ENCODE data around the gene ADAM19.

Gene ADAM19

GRCh38 chr5:157593052-157593757, 17.6 kb upstream of the ADAM19 start:
- Mint-ChIP-seq H3K9me3 (peaks cover 7% of the 10 kb centered on the region), H3K27me3 (ENCODE audit: low read depth, poor library complexity) (no peaks in the 10 kb centered on the region), H3K4me3 (no peak overlapping the region), H3K4me1 (peaks cover 17% of the 10 kb centered on the region), H3K27ac (peak overlapping the region; percentile 5), H3K36me3 (ENCODE audit: low read depth) (peaks cover 7% of the 10 kb centered on the region)
- DNase-seq, result no peak
- no peak for TF ChIP-seq CTCF (IDR thresholded peaks at IDR 0.05)

DNA sequence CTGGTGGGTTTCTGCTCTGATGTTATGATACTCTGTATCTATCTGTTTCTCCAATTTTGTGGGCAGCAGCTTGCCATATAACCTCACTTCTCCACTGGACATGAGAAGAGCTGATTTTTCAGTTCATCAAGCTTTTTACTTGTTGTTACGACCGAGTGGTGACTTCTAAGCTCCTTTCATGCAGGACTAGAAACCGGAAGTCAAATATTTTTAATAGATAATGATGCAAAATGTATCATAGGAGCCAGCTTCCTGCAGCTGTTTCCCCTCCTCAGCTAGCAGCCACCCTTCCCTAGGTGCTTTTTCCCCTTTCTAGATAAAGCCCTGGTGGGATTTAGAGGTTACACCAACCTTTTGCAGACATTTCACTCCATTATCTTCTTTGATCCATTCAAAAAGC, 17.0 kb upstream of the ADAM19 start:
- no peak overlapping the region for H3K4me3 Mint-ChIP-seq
- no peaks in the 10 kb centered on the region for H3K27me3 Mint-ChIP-seq (ENCODE audit: low read depth, poor library complexity)
- no peak for TF ChIP-seq CTCF (IDR thresholded peaks at IDR 0.05)
- no peak overlapping the region for H3K27ac Mint-ChIP-seq
- H3K36me3 Mint-ChIP-seq (ENCODE audit: low read depth), result peaks cover 7% of the 10 kb centered on the region
- peaks cover 7% of the 10 kb centered on the region for H3K9me3 Mint-ChIP-seq
- peaks cover 17% of the 10 kb centered on the region for H3K4me1 Mint-ChIP-seq
- no peak for DNase-seq

DNA sequence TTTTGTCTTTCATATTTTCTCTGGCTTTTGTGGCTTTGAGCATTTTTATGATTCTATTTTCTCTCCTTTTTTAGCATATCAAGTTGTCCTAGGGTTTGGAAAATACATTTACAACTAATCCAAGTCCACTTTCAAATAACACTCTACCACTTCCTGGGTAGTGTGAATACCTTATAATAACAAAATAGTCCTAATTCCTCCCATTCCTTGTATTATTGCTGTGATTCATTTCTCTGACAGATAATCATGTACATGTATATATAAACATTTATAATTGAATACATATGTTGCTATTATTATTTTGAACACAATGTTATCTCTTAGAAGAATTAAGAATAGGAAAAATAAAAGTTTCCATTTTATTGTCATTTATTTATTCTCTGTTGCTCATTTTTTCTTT, 14.9 kb upstream of the ADAM19 start:
- Mint-ChIP-seq H3K27me3 (ENCODE audit: low read depth, poor library complexity) (peaks cover 3% of the 10 kb centered on the region), H3K27ac (no peak overlapping the region), H3K4me3 (no peak overlapping the region), H3K4me1 (peaks cover 17% of the 10 kb centered on the region), H3K9me3 (peaks cover 7% of the 10 kb centered on the region), H3K36me3 (ENCODE audit: low read depth) (peaks cover 7% of the 10 kb centered on the region)
- no peak for DNase-seq
- no peak for TF ChIP-seq CTCF (IDR thresholded peaks at IDR 0.05)

DNA sequence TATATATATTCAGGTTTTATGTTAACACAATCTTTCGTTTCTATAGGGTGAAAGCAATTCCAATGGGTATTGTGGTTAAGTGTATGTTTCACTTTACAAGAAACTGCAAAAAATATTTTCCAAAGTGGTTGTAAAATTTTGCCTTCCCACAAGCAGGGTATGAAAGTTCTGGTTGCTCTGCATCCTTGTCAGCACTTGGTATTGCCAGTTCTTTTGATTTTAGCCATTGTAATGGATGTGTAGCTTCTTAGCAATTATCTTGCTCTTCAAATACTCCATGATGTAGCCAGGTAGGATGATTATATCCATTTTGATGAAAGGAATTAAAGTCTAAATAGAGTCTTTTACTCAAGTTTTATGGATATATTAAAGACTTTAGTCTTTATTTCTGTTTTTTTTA, 9.1 kb upstream of the ADAM19 start:
- Mint-ChIP-seq H3K4me3 (no peak overlapping the region), H3K27ac (no peak overlapping the region), H3K36me3 (ENCODE audit: low read depth) (no peaks in the 10 kb centered on the region), H3K9me3 (no peaks in the 10 kb centered on the region), H3K4me1 (no peaks in the 10 kb centered on the region), H3K27me3 (ENCODE audit: low read depth, poor library complexity) (peaks cover 9% of the 10 kb centered on the region)
- no peak for TF ChIP-seq CTCF (IDR thresholded peaks at IDR 0.05)
- no peak for DNase-seq

GRCh38 chr5:157582731-157583620, 7.4 kb upstream of the ADAM19 start:
- no peaks in the 10 kb centered on the region for H3K9me3 Mint-ChIP-seq
- peaks cover 15% of the 10 kb centered on the region for H3K27me3 Mint-ChIP-seq (ENCODE audit: low read depth, poor library complexity)
- no peaks in the 10 kb centered on the region for H3K36me3 Mint-ChIP-seq (ENCODE audit: low read depth)
- DNase-seq, result no peak
- TF ChIP-seq CTCF (IDR thresholded peaks at IDR 0.05), result no peak
- no peak overlapping the region for H3K4me3 Mint-ChIP-seq
- no peaks in the 10 kb centered on the region for H3K4me1 Mint-ChIP-seq
- H3K27ac Mint-ChIP-seq, result no peak overlapping the region
